ENCODE measurements around the gene CCDC171.

- TF ChIP-seq CTCF (IDR thresholded peaks at IDR 0.05; ENCODE audit: poor library complexity) (no peak), EZH2phosphoT487 (IDR thresholded peaks at IDR 0.05; ENCODE audit: low read depth, severe bottlenecking, unreplicated experiment) (no peak), EZH2 (IDR thresholded peaks at IDR 0.05; ENCODE audit: borderline replicate concordance) (no peak)
Observed at GRCh38 chr9:16010221-16010620, 457.4 kb downstream of the CCDC171 start.

All from hepatocyte (in vitro differentiated cells).